ENCODE results near the gene BANF2. TPM values are rescaled to one million over a fixed set of nuclear protein-coding genes. Genes with fewer than 3 reads are reported as not detected.

BANF2 gene
- total and polyA plus RNA-seq, 2 of the 13 experiments (the other 11 are each of a cell fraction or from before 2014, with no cell fraction given), result 0.35 TPM; not detected in 1

DNA sequence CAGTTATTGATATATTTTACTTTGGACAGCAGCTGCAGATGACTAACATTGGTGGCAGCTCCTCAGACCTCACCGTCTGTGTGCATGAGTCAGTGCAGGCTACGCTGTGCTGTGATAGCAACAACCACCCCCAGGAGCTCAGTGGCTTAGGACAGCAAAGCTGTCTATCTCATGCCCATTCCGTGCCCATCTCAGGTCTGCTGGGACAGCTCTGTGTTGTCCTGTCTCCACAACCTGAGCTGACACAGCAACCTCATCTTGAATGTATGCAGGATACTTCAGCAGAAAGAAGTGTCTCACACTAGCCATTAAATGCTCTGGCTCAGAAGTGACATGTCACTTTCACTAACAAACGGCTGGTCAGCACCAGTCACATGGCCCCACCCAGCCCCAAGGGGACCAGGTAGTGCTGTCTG, 47.7 kb downstream of the BANF2 start:
- no peaks in the 10 kb centered on the region for H3K9me3 ChIP-seq (ENCODE audit: low read length)
- intact Hi-C loops (cut with micrococcal nuclease; ENCODE audit: unreplicated experiment) (no loop called here), in situ Hi-C loops (cut with HindIII; ENCODE audit: extremely low pct_ligation_motif_present, low pct_unique_long_range_greater_than_20kb) (no loop called here)
- H3K36me3 ChIP-seq (replicated peaks in 1 of 2; ENCODE audit: control insufficient read depth in 1 of 2, insufficient read depth in 2 of 2, low read length in 2 of 2), result no peaks in the 10 kb centered on the region
- H3K9ac ChIP-seq (ENCODE audit: insufficient read depth, low read depth, low read length), result no peak overlapping the region
- no peak overlapping the region for H2AFZ ChIP-seq (ENCODE audit: low read length)
- no peaks in the 10 kb centered on the region for H3K79me2 ChIP-seq (ENCODE audit: insufficient read depth, low read length)
- peaks cover 54% of the 10 kb centered on the region for H3K4me1 ChIP-seq (ENCODE audit: insufficient read depth, low read length)
- WGBS (ENCODE audit: low lambda C conversion rate), result 7% methylated on average over 3 of the region's 4 CpGs
- FAIRE-seq (no peak), ATAC-seq (peak; percentile 82), DNase-seq (ENCODE audit: low spot score) (peak; percentile 34)
- no peak overlapping the region for H3K27ac ChIP-seq (ENCODE audit: extremely low read length, insufficient read depth, low read length)
- ChIA-PET POLR2A (interaction anchor here (0.7 to 2.8 kb wide), 8 partner anchors 12 to 116 kb away, joined by 3 to 17 read pairs (median 4); partner anchors contain the start of gene RRBP1), CTCF (ENCODE audit: low intra/inter-chr PET ratio, low total read pairs) (no interaction called here)
- no TSS peak for BruUV-seq (replicated peaks)
- H3K4me3 ChIP-seq (replicated peaks in 1 of 3; ENCODE audit: insufficient read depth in 1 of 3, low read depth in 2 of 3, low read length in 3 of 3), result no peak overlapping the region
- peaks cover 1 to 24% of the 10 kb centered on the region in 2 experiments; a peak in 3 of 5 replicates for H3K27me3 ChIP-seq (ENCODE audit: control insufficient read depth in 1 of 2, insufficient read depth in 2 of 2, low read length in 2 of 2)
- H4K20me1 ChIP-seq (ENCODE audit: insufficient read depth, low read length), result no peaks in the 10 kb centered on the region
- H3K4me2 ChIP-seq (ENCODE audit: low read depth, low read length), result peak overlapping the region; percentile 40; the same call in 1 of the 2 replicates
- TF ChIP-seq ZFP41 (CRISPR knock-in tag; IDR thresholded peaks at IDR 0.05; ENCODE audit: borderline replicate concordance) (no peak), ZNF138 (CRISPR knock-in tag; IDR thresholded peaks at IDR 0.05; ENCODE audit: low read depth) (no peak), DRAP1 (CRISPR knock-in tag; IDR thresholded peaks at IDR 0.05) (no peak), MAFK (conservative IDR thresholded peaks at IDR 0.05 in 1 of 2, IDR thresholded peaks at IDR 0.05 in 1 of 2; ENCODE audit: low read length in 2 of 2) (0 out of 4 replicates have a peak, but pooled peaks of 1 of the 2 experiments have one; percentile 0), ZMAT5 (CRISPR knock-in tag; IDR thresholded peaks at IDR 0.05; ENCODE audit: borderline replicate concordance, low read depth) (no peak), ZNF709 (CRISPR knock-in tag; IDR thresholded peaks at IDR 0.05) (no peak), POGZ (CRISPR knock-in tag; IDR thresholded peaks at IDR 0.05) (no peak; the same call in 1 of the 2 replicates), ZKSCAN8 (CRISPR knock-in tag; IDR thresholded peaks at IDR 0.05; ENCODE audit: borderline replicate concordance) (no peak), ZNF75D (CRISPR knock-in tag; IDR thresholded peaks at IDR 0.05; ENCODE audit: borderline replicate concordance) (no peak), MBNL3 (CRISPR knock-in tag; conservative IDR thresholded peaks at IDR 0.05) (no peak), PAXIP1 (CRISPR knock-in tag; conservative IDR thresholded peaks at IDR 0.05) (no peak), GPN1 (CRISPR knock-in tag; IDR thresholded peaks at IDR 0.05; ENCODE audit: borderline replicate concordance) (peak; percentile 42; the same call in 1 of the 2 replicates), SNRNP70 (IDR thresholded peaks at IDR 0.05; ENCODE audit: low read depth, low read length) (no peak), ZNF768 (CRISPR knock-in tag; IDR thresholded peaks at IDR 0.05) (no peak), HOMEZ (CRISPR knock-in tag; IDR thresholded peaks at IDR 0.05; ENCODE audit: low read depth) (no peak)
- TF ChIP-seq, protein P1, sequence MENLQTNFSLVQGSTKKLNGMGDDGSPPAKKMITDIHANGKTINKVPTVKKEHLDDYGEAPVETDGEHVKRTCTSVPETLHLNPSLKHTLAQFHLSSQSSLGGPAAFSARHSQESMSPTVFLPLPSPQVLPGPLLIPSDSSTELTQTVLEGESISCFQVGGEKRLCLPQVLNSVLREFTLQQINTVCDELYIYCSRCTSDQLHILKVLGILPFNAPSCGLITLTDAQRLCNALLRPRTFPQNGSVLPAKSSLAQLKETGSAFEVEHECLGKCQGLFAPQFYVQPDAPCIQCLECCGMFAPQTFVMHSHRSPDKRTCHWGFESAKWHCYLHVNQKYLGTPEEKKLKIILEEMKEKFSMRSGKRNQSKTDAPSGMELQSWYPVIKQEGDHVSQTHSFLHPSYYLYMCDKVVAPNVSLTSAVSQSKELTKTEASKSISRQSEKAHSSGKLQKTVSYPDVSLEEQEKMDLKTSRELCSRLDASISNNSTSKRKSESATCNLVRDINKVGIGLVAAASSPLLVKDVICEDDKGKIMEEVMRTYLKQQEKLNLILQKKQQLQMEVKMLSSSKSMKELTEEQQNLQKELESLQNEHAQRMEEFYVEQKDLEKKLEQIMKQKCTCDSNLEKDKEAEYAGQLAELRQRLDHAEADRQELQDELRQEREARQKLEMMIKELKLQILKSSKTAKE (CRISPR knock-in tag; IDR thresholded peaks at IDR 0.05; ENCODE audit: borderline replicate concordance), result 0 out of 2 replicates have a peak, but pooled peaks have one; percentile 11

All from HepG2 (cell line).